IMR-90 (cell line): ENCODE measurements around the gene KCNMB2. TPM values are rescaled to one million over a fixed set of nuclear protein-coding genes. Genes with fewer than 3 reads are reported as not detected.

Experiments used
- ATAC-seq: fragments of 200-7000 bp; cut with Tn5 transposase; 2 replicates; pipeline ENCODE4 v1.9.1; 2020; ENCODE audit warnings: low read depth, mild to moderate bottlenecking, moderate library complexity
- BruUV-seq: library from RNA; stranded (reverse); fragments of 400-500 nt; replicated peaks from 2 replicates; lab custom pipeline; 2021; lab: Mats Ljungman, UMichigan
- CTCF ChIA-PET: fragments of 300-600 bp; formaldehyde crosslinking; extraction: SDS; loops from one replicate; lab custom pipeline; 2021; ENCODE audit warnings: antibody characterized with exemption; lab: Yijun Ruan, JAX
- POLR2A ChIA-PET: fragments of 300-600 bp; sonication (Branson Sonifier 250); formaldehyde crosslinking; loops from one replicate; lab custom pipeline; 2022; ENCODE audit warnings: antibody characterized with exemption; ENCODE audit not compliant: unreplicated experiment; lab: Charles Lee
- DNase-seq: peaks from one replicate; pipeline ENCODE4 v3.0.0; 2013
- H2AFZ ChIP-seq: replicated peaks from 2 replicates; pipeline ENCODE3; 2013; ENCODE audit warnings: low read length, mild to moderate bottlenecking; ENCODE audit not compliant: poor library complexity
- H2AK5ac ChIP-seq: 2 replicates; pipeline ENCODE4 v1.6.1; 2013; ENCODE audit warnings: low read depth, low read length, inconsistent platforms
- H2AK9ac ChIP-seq: replicated peaks from 2 replicates; pipeline ENCODE3; 2013; ENCODE audit warnings: mild to moderate bottlenecking, low read depth, low read length, moderate library complexity; ENCODE audit not compliant: poor library complexity
- H2BK120ac ChIP-seq: 2 replicates; pipeline ENCODE4 v1.6.1; 2013; ENCODE audit warnings: low read depth, low read length, inconsistent platforms
- H2BK15ac ChIP-seq: 3 replicates; pipeline ENCODE4 v1.6.1; 2013; ENCODE audit warnings: low read depth, low read length, inconsistent platforms
- H2BK20ac ChIP-seq: 2 replicates; pipeline ENCODE4 v1.6.1; 2013; ENCODE audit warnings: low read depth, mild to moderate bottlenecking, inconsistent platforms, low read length, moderate library complexity
- H2BK5ac ChIP-seq: 2 replicates; pipeline ENCODE4 v1.6.1; 2013; ENCODE audit warnings: mild to moderate bottlenecking, low read depth, low read length, inconsistent platforms; ENCODE audit not compliant: poor library complexity, severe bottlenecking
- H3K14ac ChIP-seq: replicated peaks from 2 replicates; pipeline ENCODE4 v1.6.1; 2013; ENCODE audit warnings: low read depth, low read length, inconsistent platforms
- H3K18ac ChIP-seq: 2 replicates; pipeline ENCODE4 v1.6.1; 2013; ENCODE audit warnings: low read depth, low read length, control low read depth
- H3K23ac ChIP-seq: 2 replicates; pipeline ENCODE4 v1.6.1; 2013; ENCODE audit warnings: low read depth, low read length, inconsistent platforms
- H3K27ac ChIP-seq: 2 replicates; pipeline ENCODE4 v1.5.1; 2013; ENCODE audit warnings: mild to moderate bottlenecking, control low read depth, low read length; ENCODE audit not compliant: insufficient read depth
- H3K27me3 ChIP-seq: 2 replicates; pipeline ENCODE4 v1.6.1; 2013; ENCODE audit warnings: low read length; ENCODE audit not compliant: control insufficient read depth, insufficient read depth
- H3K36me3 ChIP-seq: 2 replicates; pipeline ENCODE4 v1.6.1; 2013; ENCODE audit warnings: low read length, mixed read lengths; ENCODE audit not compliant: control insufficient read depth, insufficient read depth
- H3K4ac ChIP-seq: 2 replicates; pipeline ENCODE4 v1.6.1; 2013; ENCODE audit warnings: low read depth, low read length, inconsistent platforms
- H3K4me1 ChIP-seq: 2 replicates; pipeline ENCODE4 v1.6.1; 2013; ENCODE audit warnings: low read length, mixed read lengths; ENCODE audit not compliant: control insufficient read depth, insufficient read depth
- H3K4me2 ChIP-seq: 2 replicates; pipeline ENCODE4 v1.6.1; 2013; ENCODE audit warnings: low read depth, mild to moderate bottlenecking, control low read depth, low read length, moderate library complexity
- H3K4me3 ChIP-seq: 2 replicates; pipeline ENCODE4 v1.5.1; 2013; ENCODE audit warnings: low read depth, mild to moderate bottlenecking, control low read depth, low read length, moderate library complexity; ENCODE audit not compliant: insufficient read depth
- H3K56ac ChIP-seq: 2 replicates; pipeline ENCODE4 v1.6.1; 2013; ENCODE audit warnings: low read length, inconsistent platforms; ENCODE audit not compliant: insufficient read depth; ENCODE audit errors: extremely low read depth
- H3K79me1 ChIP-seq, 2 experiments: 2 replicates each; pipeline ENCODE4 v1.6.1; 2013; ENCODE audit warnings: low read length in 2 of 2, inconsistent platforms in 1 of 2, low read depth in 1 of 2
- H3K9ac ChIP-seq: 2 replicates; pipeline ENCODE4 v1.6.1; 2013; ENCODE audit warnings: low read depth, low read length, control low read depth
- H3K9me1 ChIP-seq: 2 replicates; pipeline ENCODE4 v1.6.1; 2013; ENCODE audit warnings: low read length, inconsistent platforms; ENCODE audit not compliant: insufficient read depth
- H3K9me3 ChIP-seq: 2 replicates; pipeline ENCODE4 v1.6.1; 2013; ENCODE audit warnings: low read length; ENCODE audit not compliant: control insufficient read depth, insufficient read depth
- H4K20me1 ChIP-seq: 2 replicates; pipeline ENCODE4 v1.6.1; 2013; ENCODE audit warnings: low read length, inconsistent platforms; ENCODE audit not compliant: insufficient read depth
- H4K5ac ChIP-seq: 2 replicates; pipeline ENCODE4 v1.6.1; 2013; ENCODE audit warnings: mild to moderate bottlenecking, low read depth, low read length, control low read depth
- H4K8ac ChIP-seq, 2 experiments: 2 replicates each; pipeline ENCODE4 v1.6.1; 2013; ENCODE audit warnings: low read depth in 2 of 2, low read length in 2 of 2, control low read depth in 1 of 2, inconsistent platforms in 1 of 2
- H4K91ac ChIP-seq: 2 replicates; pipeline ENCODE4 v1.6.1; 2013; ENCODE audit warnings: low read depth, low read length, inconsistent platforms; ENCODE audit not compliant: insufficient read depth
- CHD1 ChIP-seq: IDR thresholded peaks from 2 replicates; pipeline ENCODE4 v1.6.1; 2012; ENCODE audit warnings: low read depth, low read length, improper control_type of control experiment
- MAZ ChIP-seq: IDR thresholded peaks from 2 replicates; pipeline ENCODE4 v1.6.1; 2012; ENCODE audit warnings: low read depth, mild to moderate bottlenecking, low read length, improper control_type of control experiment, moderate library complexity, borderline replicate concordance
- WGBS, 2 experiments: methylation state at CpG; one replicate each; pipeline versions ENCODE4 v1.1.5 to v1.1.7; 2013; ENCODE audit warnings: missing lambda C conversion rate in 2 of 2; ENCODE audit not compliant: insufficient read length in 1 of 2; ENCODE audit errors: extremely low coverage in 2 of 2; 5-methylcytosine and 5-hydroxymethylcytosine counted together
- dilution Hi-C: fragments of 300-500 bp; cut with HindIII; formaldehyde crosslinking; loops from one replicate; pipeline ENCODE4 v1.14.3; 2018; ENCODE audit warnings: low sequenced_read_pairs; ENCODE audit not compliant: unreplicated experiment
- in situ Hi-C: fragments of 300-500 bp; cut with MboI; formaldehyde crosslinking; loops from 3 replicates; pipeline ENCODE4 v1.14.3; 2019; ENCODE audit warnings: low sequenced_read_pairs, inconsistent platforms, mixed read lengths
- intact Hi-C: fragments of 100-400 bp; cut with micrococcal nuclease; formaldehyde crosslinking; loops from 2 replicates; pipeline ENCODE4 v1.10.0; 2022
- polyA plus RNA-seq, 3 experiments: library from polyadenylated mRNA; depleted of rRNA; stranded (reverse); fragments of >200 nt; gene quantifications; 2 replicates each; pipeline ENCODE4 v1.2.3, GENCODE V29; 2012; ENCODE audit warnings: low replicate concordance in 1 of 3
- total RNA-seq: library from RNA; depleted of rRNA; stranded (reverse); fragments of >200 nt; gene quantifications from 2 replicates; pipeline ENCODE4 v1.2.3, GENCODE V29; 2012
- TF ChIP-seq, protein P1 (sequence below): fragments of 150-350 bp; IDR thresholded peaks from 2 replicates; pipeline ENCODE4 v1.6.1; 2017; ENCODE audit warnings: mild to moderate bottlenecking, antibody characterized with exemption, low read length, low read depth

KCNMB2 gene
- total and polyA plus RNA-seq, 2 of the 4 experiments (the other 2 are of a cell fraction): not detected

DNA sequence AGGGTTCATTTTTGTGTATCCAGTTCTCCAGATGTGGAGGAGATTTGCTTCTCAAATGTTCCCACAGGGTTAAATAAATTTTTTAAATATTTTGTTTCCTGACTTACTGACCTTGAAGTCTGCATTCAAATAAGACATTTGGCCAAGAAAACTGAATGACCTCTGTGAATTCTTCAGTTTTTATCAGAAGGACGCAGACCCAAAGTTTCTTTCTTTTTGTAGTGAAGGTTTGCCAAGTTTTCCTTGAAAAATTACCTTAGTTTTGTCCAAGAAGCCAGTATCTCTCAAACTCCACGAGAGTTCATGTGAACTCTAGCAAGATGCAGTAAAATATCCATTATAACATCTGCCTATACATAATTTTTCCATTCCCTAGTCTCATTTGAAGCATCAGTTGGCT, 332.4 kb downstream of the KCNMB2 start:
- H3K18ac ChIP-seq: no peak overlapping the region
- CTCF ChIA-PET: no interaction called here
- no peak overlapping the region for H3K9ac ChIP-seq
- no peak overlapping the region for H3K4me3 ChIP-seq
- H3K4ac ChIP-seq: no peak overlapping the region
- H3K9me1 ChIP-seq: no peaks in the 10 kb centered on the region
- no peak overlapping the region for H2AK5ac ChIP-seq
- no peak overlapping the region for H2AK9ac ChIP-seq
- DNase-seq (no peak), ATAC-seq (no peak)
- no peak overlapping the region for H2BK5ac ChIP-seq
- no peak overlapping the region for H2AFZ ChIP-seq
- H3K79me1 ChIP-seq: no peaks in the 10 kb centered on the region
- H4K8ac ChIP-seq: no peak overlapping the region
- no peak overlapping the region for H3K14ac ChIP-seq
- H3K4me1 ChIP-seq: no peaks in the 10 kb centered on the region
- no peak overlapping the region for H3K23ac ChIP-seq
- H3K56ac ChIP-seq: no peak overlapping the region
- no peak overlapping the region for H2BK120ac ChIP-seq
- in situ Hi-C loops (no loop called here), intact Hi-C loops (no loop called here), dilution Hi-C loops (no loop called here)
- no peaks in the 10 kb centered on the region for H4K20me1 ChIP-seq
- H2BK20ac ChIP-seq: no peak overlapping the region
- TF ChIP-seq CHD1 (no peak), MAZ (no peak)
- TF ChIP-seq, protein P1, sequence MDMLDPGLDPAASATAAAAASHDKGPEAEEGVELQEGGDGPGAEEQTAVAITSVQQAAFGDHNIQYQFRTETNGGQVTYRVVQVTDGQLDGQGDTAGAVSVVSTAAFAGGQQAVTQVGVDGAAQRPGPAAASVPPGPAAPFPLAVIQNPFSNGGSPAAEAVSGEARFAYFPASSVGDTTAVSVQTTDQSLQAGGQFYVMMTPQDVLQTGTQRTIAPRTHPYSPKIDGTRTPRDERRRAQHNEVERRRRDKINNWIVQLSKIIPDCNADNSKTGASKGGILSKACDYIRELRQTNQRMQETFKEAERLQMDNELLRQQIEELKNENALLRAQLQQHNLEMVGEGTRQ: no peak
- no peak overlapping the region for H3K27ac ChIP-seq
- H3K27me3 ChIP-seq: no peaks in the 10 kb centered on the region
- H4K5ac ChIP-seq: no peak overlapping the region
- H4K91ac ChIP-seq: no peak overlapping the region
- no peak overlapping the region for H2BK15ac ChIP-seq
- no CpG with 5 or more reads among the region's 2 CpGs for WGBS, 2 experiments
- H3K9me3 ChIP-seq: no peaks in the 10 kb centered on the region
- POLR2A ChIA-PET: no interaction called here
- H3K36me3 ChIP-seq: no peaks in the 10 kb centered on the region
- H3K4me2 ChIP-seq: no peak overlapping the region
- BruUV-seq: no TSS peak
